Left lung (tissue), 10 donors: Measurements from ENCODE around the gene TAPT1. TPM values are rescaled to one million over a fixed set of nuclear protein-coding genes. Genes with fewer than 3 reads are reported as not detected.

ENCODE experiments used
- ATAC-seq: fragments of 200-7000 bp; cut with Tn5 transposase; one replicate; pipeline ENCODE4 v1.9.1; 2020; ENCODE audit warnings: moderate library complexity
- DNase-seq, 4 donors: peaks; one replicate each; pipeline ENCODE4 v3.0.0-alpha.2; 2013 to 2020
- H3K27ac ChIP-seq, 2 donors: fragments of 200-600 bp; sonication (generic) in 1 of 2; one replicate each; pipeline versions ENCODE4 v1.5.0 to v1.8.0; 2020 to 2021
- H3K27me3 ChIP-seq, 2 donors: fragments of 200-600 bp; sonication (generic) in 1 of 2; one replicate each; pipeline versions ENCODE4 v1.5.0 to v1.8.0; 2020 to 2021
- H3K36me3 ChIP-seq, 2 donors: fragments of 200-600 bp; sonication (generic) in 1 of 2; one replicate each; pipeline versions ENCODE4 v1.5.0 to v1.8.0; 2020 to 2021
- H3K4me1 ChIP-seq, 2 donors: fragments of 200-600 bp; one replicate each; pipeline ENCODE4 v1.8.0; 2021
- H3K4me3 ChIP-seq, 2 donors: fragments of 200-600 bp; sonication (generic) in 1 of 2; one replicate each; pipeline versions ENCODE4 v1.5.0 to v1.8.0; 2020 to 2021; ENCODE audit warnings: mild to moderate bottlenecking in 1 of 2
- H3K9me3 ChIP-seq, 2 donors: fragments of 200-600 bp; sonication (generic) in 1 of 2; one replicate each; pipeline versions ENCODE4 v1.5.0 to v1.8.0; 2020 to 2021
- intact Hi-C, 2 donors: fragments of 100-400 bp; cut with DNase I; formaldehyde crosslinking; loops; one replicate each; pipeline versions ENCODE4 v1.11.2 to v1.14.2; 2022
- polyA plus RNA-seq, 6 donors: library from polyadenylated mRNA; unstranded; fragments of 120-200 nt; gene quantifications; one replicate each; pipeline ENCODE4 v1.2.1, GENCODE V29; 2013; ENCODE audit not compliant: insufficient read length in 6 of 6
- total RNA-seq, 2 donors: library from RNA; stranded (reverse); fragmentation: NEBNext Ultra II Directional; extraction: Animal tissue kit (Norgen Biotek cat#: 25700); gene quantifications; one replicate each; pipeline ENCODE4 v1.2.1, GENCODE V29; 2021
- TF ChIP-seq, protein P1 (sequence below), 2 donors: fragments of 200-600 bp; sonication (generic) in 1 of 2; IDR thresholded peaks; one replicate each; pipeline versions ENCODE4 v1.5.0 to v1.8.0; 2021; ENCODE audit warnings: antibody characterized with exemption in 2 of 2
- donor health status: DM: no; HTN: yes; CAD: no.
- donor health status: DM: no; HTN: no; CAD: no.

Gene TAPT1
- total and polyA plus RNA-seq, 8 donors: 42.9 to 65.8 (median 52.2) TPM

DNA sequence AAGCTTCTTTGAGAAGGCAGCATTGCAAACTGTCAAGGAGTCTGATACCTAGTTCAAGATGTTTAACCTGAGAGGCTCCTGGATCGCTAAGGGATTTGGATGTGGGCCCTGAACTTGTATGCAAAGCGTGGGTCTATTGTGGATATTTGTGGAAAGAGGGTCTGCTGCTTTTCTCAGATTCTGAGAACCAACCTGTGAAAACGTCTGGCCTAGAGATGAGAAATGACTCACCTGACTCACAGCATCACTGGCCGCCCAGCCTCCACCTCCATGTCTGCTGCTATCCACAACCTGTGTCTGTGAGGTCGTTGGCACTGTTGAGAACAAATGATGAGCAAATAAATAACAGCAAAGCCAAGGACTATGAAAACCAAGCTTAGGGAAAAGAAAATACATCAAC, 109.1 kb downstream of the TAPT1 start:
- H3K27me3 ChIP-seq: no peaks in the 10 kb centered on the region
- DNase-seq (no peak), ATAC-seq (no peak)
- H3K4me1 ChIP-seq: no peaks in the 10 kb centered on the region
- H3K27ac ChIP-seq: no peak overlapping the region
- H3K36me3 ChIP-seq: no peaks in the 10 kb centered on the region
- H3K4me3 ChIP-seq: no peak overlapping the region
- TF ChIP-seq, protein P1, sequence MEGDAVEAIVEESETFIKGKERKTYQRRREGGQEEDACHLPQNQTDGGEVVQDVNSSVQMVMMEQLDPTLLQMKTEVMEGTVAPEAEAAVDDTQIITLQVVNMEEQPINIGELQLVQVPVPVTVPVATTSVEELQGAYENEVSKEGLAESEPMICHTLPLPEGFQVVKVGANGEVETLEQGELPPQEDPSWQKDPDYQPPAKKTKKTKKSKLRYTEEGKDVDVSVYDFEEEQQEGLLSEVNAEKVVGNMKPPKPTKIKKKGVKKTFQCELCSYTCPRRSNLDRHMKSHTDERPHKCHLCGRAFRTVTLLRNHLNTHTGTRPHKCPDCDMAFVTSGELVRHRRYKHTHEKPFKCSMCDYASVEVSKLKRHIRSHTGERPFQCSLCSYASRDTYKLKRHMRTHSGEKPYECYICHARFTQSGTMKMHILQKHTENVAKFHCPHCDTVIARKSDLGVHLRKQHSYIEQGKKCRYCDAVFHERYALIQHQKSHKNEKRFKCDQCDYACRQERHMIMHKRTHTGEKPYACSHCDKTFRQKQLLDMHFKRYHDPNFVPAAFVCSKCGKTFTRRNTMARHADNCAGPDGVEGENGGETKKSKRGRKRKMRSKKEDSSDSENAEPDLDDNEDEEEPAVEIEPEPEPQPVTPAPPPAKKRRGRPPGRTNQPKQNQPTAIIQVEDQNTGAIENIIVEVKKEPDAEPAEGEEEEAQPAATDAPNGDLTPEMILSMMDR (IDR thresholded peaks at IDR 0.05): no peak
- H3K9me3 ChIP-seq: no peaks in the 10 kb centered on the region
- intact Hi-C loops: no loop called here

DNA sequence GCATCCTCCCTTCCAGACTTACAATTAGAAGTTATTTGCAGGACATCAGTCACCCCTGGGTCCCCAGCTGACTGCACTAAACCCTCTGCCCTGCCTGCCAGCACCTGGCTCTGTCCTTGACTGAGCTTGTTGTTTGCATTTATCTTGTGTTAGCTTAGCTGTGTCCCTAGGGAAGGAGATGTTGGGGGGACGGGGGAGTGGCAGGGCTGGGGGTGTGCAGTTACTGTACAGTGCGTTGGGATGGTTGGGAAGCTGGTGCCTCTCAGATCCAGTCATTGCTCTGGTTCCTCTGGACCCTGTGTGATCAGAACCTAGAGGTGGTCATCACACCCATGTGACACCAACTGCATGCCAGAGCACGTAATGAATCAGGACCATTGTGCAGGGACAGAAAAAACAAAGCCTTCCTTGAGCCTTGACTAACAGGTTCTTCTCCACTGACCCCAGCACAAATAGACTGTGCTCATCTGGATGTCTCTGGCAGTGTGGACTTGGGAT, 109.7 kb downstream of the TAPT1 start:
- Histone ChIP-seq H3K4me3 (no peak overlapping the region), H3K36me3 (no peaks in the 10 kb centered on the region), H3K9me3 (no peaks in the 10 kb centered on the region), H3K27me3 (no peaks in the 10 kb centered on the region), H3K4me1 (no peaks in the 10 kb centered on the region), H3K27ac (no peak overlapping the region)
- DNase-seq (no peak), ATAC-seq (no peak)
- TF ChIP-seq, protein P1 (IDR thresholded peaks at IDR 0.05): no peak
- intact Hi-C loops: no loop called here

DNA sequence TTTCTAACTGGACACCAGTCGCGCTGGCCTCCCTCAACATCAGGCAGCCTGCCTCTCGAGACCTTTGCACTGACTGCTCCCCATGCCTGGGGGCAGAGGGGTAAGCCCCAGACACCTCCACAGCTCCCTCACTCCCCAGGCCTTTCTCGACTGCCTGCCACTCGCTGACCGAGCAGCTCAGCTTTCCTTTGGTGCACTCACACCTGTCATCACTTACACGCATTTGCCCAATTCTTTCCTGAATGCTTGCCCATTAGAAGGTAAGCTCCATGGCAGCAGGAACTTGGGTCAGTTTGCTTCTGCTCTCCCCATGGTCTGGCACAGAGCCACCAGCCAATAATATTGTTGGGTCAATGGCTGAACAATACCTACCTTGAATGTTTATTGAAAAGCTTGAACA, 110.3 kb downstream of the TAPT1 start:
- no peak for DNase-seq
- ATAC-seq: no peak
- H3K9me3 ChIP-seq: no peaks in the 10 kb centered on the region
- no peaks in the 10 kb centered on the region for H3K4me1 ChIP-seq
- H3K4me3 ChIP-seq: no peak overlapping the region
- H3K27ac ChIP-seq: no peak overlapping the region
- no peaks in the 10 kb centered on the region for H3K27me3 ChIP-seq
- intact Hi-C loops: no loop called here
- no peaks in the 10 kb centered on the region for H3K36me3 ChIP-seq
- TF ChIP-seq, protein P1 (IDR thresholded peaks at IDR 0.05): no peak

DNA sequence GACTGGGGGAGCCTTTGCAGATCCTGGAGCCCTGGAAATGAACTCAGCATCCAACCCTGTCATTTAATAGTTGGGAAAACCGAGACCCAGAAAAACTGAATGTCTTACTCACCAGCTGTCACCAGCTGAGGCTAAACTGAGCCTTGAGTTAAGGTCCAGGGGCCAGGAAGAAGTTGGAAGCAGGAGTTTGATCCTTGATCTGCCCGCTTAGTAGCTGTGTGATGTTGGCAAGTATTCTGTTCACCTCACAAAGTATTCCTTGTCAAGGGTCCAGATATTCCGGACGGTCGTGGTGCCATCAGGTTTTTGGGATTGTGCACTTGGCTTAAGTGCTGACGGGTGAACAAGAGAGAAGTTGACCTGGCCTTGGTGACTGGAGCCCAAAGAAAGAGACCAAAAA, 111.7 kb downstream of the TAPT1 start:
- no peak for DNase-seq
- no peaks in the 10 kb centered on the region for H3K27me3 ChIP-seq
- TF ChIP-seq, protein P1 (IDR thresholded peaks at IDR 0.05): no peak
- no peak overlapping the region for H3K4me3 ChIP-seq
- no peaks in the 10 kb centered on the region for H3K36me3 ChIP-seq
- no peaks in the 10 kb centered on the region for H3K4me1 ChIP-seq
- H3K27ac ChIP-seq: no peak overlapping the region
- ATAC-seq: no peak
- no peaks in the 10 kb centered on the region for H3K9me3 ChIP-seq
- intact Hi-C loops: no loop called here

DNA sequence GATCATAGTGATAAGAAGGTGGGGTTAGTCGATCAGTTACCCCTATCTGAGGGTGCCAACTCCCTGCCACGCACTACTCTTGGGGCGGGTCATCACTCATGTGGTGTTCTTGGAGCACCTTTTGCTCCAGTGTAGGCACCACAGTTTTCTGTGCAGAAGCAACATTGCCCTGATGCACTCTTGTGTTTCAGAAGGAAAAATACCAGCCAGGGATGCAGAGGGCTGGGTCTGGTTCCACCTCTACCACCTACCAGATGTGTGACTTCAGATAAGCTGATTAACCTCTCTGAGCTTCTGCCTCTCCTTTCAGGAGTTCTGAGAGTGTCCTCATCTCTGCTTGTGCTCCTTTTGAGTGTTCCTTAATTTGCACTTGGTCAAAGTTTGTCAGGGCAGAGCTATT, 112.5 kb downstream of the TAPT1 start:
- TF ChIP-seq, protein P1 (IDR thresholded peaks at IDR 0.05): no peak
- intact Hi-C loops: no loop called here
- Histone ChIP-seq H3K9me3 (no peaks in the 10 kb centered on the region), H3K4me1 (no peaks in the 10 kb centered on the region), H3K27me3 (no peaks in the 10 kb centered on the region), H3K27ac (no peak overlapping the region), H3K4me3 (no peak overlapping the region), H3K36me3 (no peaks in the 10 kb centered on the region)
- DNase-seq (no peak), ATAC-seq (no peak)
